GM08714 (cell line): ENCODE data around the gene PPP2R2C.

Source experiments
- H3K4me3 ChIP-seq: fragments of 200-500 bp; sonication (Bioruptor generic); 2 replicates; pipeline ENCODE4 v1.5.1; 2014; ENCODE audit warnings: mild to moderate bottlenecking, low read length, inconsistent platforms
- ZNF274 ChIP-seq: IDR thresholded peaks from 2 replicates; pipeline ENCODE4 v1.6.1; 2012; ENCODE audit warnings: mild to moderate bottlenecking, low read depth, low read length

Gene PPP2R2C

DNA sequence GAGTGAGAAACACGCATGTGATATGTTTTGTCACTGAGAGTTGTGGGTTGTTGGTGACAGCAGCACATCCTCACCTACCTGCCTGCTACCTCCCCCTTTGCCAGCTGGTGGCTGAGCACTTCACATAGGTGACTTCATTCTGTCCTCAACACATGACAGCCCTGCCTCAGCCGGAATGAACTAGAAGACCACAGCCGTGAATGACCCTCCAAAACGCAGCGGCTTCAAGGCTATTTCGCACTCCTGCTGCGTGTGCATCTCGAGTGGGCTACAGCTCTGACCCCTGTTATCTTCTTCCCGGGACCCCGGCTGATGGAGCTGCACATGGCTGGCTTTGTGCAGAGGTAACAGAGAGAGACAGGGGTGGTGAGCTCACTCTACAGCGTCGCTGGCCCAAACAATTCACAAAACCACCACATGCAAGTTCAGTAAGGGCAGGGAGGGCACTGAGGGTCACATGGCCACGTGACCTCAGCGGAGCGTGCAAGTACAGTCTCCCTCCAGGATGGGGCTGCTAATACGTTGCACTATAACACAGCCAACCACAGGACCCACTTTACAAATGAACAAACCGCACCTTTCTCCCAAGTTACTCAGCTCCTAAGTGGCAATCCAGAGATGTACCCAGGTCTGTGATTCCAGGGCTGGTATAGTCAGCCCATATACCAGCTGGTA lies 6.3 kb upstream of the PPP2R2C start:
- H3K4me3 ChIP-seq: no peak overlapping the region
- TF ChIP-seq ZNF274: no peak

DNA sequence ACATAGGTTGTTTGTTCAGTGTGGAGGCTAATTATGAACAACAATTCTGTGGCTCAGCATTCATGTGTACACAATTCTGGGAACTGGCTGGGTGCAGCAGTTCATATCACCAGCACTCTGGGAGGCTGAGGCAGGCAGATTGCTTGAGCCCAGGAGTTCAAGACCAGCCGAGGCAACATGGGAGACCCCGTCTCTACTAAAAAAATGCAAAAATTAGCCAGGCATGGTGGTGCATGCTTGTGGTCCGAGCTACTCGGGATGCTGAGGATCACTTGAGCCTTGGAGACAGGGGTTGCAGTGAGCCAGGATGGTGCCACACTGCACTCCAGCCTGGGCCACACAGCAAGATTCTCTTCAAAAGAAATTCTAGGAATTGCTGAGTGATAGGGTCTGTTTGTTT lies 4.5 kb upstream of the PPP2R2C start:
- H3K4me3 ChIP-seq: no peak overlapping the region
- TF ChIP-seq ZNF274: no peak

DNA sequence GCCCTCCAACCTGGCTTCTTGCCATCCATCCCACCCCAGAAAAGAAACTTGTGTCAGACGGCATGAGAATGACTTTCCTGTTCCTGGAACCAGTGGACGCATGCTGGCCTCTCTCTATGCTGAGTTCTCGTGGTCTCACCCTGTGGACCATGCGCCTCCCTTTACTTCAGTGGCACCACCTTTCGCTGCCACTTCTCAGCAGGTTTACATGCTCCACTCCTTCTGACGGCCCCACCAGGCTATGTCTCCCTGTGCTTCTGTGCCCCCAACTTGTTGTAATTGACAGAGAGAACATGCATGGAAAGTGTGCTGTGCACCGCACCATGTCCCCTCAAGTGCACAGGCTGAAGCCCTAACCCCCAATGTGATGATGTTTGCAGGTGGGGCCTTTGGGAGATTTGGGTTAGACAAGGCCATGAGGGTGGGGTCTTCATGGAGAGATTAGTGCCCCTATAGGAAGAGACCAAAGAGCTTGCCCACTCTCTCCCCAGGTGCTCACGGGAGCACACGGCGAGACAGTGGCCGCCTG lies 3.1 kb upstream of the PPP2R2C start:
- H3K4me3 ChIP-seq: no peak overlapping the region
- no peak for TF ChIP-seq ZNF274

DNA sequence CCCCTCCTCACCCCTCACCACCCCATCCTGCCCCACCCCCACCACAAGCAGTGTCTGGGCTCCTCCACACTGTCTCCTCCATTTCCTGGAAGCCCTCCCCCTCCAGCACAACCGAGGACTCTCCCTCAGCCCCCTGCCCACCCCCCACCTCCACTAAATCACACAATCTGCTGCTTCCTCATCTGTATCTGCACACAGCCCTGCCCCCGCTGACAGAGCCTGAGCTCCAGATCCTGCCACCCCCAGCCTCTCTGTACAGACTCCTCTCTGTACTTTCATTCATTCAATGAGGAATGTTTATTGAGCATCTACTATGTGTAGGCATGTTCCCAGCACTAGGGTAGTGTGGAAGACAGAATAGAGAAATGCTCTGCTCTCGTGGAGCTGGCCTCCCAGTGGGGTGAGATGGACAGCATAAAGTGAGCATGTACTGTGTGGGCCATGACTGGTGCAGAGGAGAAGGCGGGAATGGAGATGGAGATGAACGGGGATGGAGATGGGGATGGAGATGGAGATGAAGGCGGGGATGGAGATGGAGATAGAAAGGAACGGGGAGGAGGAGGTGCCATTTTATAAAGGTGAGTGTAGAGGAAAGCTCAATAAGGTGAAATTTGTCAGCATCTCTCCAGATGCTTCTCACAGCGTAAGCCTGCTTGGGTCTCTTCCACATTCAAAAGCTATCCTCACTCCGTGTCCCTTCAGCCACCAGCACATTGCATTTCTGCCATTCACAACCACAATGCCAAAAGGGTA lies 2.5 kb upstream of the PPP2R2C start:
- no peak for TF ChIP-seq ZNF274
- no peak overlapping the region for H3K4me3 ChIP-seq

DNA sequence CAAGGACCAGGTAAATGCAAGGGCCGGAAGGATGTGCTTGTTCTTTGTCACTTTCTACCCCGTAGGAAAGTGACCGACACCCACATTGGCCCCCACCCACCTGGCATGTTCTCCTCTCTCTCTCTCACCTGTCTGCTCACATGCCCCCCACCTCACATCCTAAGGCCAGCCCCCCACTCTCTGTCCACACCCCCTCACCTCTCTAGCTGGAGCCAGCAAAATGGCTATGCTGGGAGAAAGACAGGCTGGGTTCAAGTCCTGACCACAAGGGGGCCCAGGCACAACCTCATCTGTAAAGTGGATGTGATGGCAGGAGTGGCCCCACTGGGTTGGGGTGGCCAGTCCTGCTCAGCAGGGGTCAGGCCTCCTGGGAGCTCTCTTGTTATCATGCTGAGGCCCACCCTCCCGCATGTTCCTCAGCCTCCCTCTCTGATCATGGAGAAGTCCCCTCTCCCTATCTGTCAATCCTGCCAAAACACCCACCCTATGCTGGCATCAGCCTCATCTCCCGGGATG lies 1.7 kb upstream of the PPP2R2C start:
- no peak overlapping the region for H3K4me3 ChIP-seq
- no peak for TF ChIP-seq ZNF274

DNA sequence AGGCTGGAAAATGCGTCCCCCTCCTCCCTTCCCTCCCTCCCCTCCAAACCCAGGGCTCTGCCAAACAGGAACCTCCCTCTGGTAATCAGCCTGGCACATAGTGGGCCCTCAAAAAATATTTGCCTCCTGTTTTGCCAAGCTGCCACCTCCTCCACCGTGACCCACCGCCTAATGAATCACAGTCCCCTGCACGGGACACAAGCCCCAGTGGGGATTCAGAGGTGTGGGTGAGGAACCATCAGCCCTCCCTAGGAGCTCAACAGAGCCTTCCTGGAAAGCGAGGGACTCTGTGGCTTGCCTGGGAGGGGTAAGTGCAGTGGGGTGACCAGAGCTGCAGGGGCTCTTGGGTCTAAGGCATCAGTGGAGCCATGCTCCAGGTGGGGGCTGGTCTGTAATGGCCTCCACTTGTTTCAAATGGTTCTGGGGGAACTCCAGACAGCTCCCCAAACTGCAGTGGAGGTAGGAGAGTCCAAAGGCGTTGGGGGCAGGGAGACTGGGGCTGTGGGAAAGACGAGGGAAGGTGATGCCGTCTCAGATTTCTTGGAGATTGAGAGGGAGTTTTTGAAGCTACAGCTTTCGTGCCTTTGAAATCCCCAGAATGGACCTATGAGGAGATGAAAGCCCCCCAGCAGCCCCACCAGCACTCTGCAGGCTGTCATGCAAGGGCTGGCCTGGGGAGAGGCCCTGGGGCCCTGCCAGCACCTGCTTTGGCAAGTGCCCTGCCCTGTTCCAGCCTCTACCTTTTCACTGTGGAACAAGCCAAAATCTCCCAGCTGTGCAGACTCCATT lies 1.0 kb upstream of the PPP2R2C start:
- no peak for TF ChIP-seq ZNF274
- H3K4me3 ChIP-seq: no peak overlapping the region

DNA sequence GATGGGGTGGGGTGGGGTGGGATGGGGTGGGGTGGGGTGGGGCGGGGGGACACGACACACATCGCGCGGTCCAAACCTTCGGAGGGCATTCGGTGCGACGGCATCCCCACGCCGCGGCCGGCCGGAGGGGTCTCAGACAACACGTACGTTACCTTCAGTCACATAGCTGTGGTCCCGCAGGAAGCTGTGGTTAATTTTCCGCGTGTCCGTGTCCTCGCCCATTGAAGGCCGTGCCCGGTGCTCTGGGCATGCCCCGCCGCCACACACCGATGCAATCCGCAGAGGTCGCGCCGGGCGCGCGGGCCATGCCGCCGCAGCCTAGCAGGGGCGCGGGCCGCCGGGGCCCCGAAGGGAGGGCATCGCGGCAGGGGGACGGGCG lies 417 bp downstream of the PPP2R2C start:
- TF ChIP-seq ZNF274: no peak
- H3K4me3 ChIP-seq: no peak overlapping the region

DNA sequence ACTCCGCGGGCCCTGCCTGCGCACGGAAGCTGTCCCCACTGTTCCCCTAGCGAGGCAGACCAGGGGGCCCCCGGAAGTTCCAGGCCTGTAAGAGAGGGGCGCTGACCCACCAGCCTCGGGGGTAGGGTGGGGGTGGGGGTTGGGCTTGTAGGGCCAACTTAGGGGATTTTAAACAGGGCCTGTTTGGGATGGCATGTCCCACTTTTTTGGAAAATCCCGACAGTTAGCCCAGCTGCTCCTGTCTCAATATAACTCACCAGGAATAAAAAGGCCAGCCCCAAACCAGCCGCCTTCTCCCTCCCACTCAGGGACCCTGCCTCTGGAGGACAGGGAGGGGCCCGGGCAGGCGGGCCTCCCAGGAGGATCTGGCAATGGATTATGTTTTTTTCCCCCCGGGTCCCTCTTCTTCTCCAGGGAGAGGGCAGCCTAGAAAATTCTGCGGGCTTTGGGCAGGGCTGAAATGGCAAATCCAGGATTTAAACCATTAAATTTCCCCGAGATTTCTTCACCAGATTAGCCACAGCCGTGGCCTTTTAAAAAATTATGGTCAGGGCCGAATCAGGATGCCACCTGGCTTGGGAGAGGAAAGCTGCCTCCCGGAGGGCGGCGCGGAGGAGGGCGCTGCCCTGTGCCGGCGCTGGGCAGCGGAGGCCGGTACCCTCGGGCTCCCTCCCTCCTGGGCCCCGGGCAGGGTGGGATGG lies 957 bp downstream of the PPP2R2C start:
- no peak for TF ChIP-seq ZNF274
- no peak overlapping the region for H3K4me3 ChIP-seq

DNA sequence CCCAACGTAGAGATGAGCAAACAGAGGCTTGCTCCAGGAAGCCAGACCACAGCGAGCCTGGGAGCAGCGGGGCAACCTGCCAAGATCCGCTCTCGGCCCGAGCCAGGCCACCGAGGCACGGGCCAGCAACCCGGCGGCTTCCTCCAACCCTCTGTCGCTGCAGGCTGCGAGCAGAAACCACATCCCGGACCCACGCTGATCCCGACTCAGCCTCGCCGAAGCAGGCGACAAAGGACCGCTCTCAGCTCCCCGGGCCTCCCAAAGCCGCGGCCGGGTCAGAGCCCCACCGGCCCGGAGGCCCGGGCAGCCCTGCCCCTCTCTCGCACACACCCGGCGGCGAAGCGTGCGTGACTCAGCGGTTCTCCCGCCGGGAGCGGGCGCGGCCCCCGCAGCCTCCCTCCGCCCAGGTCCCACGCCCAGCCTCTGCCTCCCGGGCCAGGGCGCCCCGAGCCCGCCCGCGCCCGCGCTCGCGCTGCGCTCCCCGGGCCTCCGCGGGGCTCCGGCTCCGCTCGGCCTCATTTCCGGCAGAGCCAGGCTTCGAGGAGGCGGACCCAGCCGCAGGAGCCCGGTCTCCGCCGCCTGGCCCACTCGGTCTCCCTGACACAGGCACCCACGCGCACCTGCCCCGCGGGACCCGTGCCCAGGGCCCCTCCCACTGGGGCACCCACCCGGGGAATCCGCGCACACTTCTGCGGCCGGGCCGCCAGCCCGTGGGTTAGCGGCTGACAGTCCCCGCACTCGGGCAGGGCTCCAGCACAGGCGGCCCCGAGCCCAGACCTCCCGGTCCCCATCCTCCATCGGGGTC lies 1.7 kb downstream of the PPP2R2C start:
- no peak overlapping the region for H3K4me3 ChIP-seq
- TF ChIP-seq ZNF274: no peak

DNA sequence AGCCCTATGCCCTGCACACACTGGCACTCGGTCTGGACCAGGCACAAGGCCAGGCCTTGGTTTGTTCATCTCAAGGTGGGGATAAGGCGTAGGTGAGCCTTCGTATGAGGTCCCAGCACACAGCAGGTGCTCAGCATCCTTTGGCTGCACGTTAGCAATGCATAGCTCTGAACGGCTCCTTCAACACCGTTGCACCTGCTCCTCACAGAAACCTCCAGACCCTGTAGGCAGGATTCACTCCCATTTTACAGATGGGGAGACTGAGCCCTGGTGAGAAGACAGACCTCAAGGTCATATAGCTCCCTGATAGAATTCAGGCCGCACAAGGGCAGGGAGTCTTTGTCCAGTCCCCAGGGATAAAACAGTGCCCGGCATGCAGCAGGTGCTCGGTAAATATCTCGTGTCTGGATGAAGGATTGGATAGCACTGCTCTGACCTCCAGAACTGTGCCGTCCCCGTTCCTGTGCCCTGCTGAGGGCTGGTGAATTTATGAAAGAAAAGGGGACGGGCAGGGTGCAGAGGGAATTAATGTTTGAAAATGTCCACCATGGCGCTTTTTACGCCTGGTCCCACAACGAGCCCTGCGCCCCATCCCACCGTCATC lies 2.4 kb downstream of the PPP2R2C start:
- H3K4me3 ChIP-seq: no peak overlapping the region
- TF ChIP-seq ZNF274: no peak

DNA sequence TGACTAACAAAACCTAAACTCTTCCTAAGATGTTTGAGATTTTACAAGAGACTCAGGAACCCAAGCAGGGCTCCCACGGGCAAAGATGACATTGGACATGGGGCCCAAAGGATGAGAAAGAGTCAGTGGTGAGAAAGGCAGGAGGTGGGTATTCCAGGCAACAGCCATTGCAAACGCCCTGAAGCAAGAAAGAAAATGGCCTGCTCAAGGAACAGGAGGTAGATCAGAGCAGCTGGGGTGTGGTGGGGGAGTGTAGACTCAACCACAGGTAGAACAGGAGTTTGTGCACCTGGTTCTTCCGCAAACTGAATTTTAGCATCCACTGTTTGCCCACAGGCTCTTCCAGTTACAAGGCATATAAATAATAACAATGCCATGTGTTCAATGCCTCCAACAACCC lies 3.3 kb downstream of the PPP2R2C start:
- no peak for TF ChIP-seq ZNF274
- H3K4me3 ChIP-seq: no peak overlapping the region

DNA sequence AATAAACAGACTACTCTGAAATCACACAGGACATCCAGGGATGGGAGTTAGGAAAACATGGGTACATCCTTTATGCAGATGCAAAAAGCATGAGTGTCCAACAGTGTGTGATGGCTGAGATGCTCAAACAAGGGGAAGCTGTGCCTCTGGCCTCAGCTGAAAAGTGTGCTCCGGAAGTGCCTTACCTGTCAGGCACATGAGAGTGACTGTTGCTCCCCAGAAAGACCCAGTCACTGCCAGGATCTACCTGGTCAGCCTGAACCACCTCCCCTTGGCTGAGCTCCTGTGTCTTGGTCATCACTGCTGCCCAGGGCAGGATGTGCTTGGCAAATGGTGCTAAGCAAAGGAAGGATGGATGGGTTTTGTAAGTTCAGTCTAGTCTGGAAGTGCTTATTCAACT lies 4.0 kb downstream of the PPP2R2C start:
- H3K4me3 ChIP-seq: no peak overlapping the region
- no peak for TF ChIP-seq ZNF274

DNA sequence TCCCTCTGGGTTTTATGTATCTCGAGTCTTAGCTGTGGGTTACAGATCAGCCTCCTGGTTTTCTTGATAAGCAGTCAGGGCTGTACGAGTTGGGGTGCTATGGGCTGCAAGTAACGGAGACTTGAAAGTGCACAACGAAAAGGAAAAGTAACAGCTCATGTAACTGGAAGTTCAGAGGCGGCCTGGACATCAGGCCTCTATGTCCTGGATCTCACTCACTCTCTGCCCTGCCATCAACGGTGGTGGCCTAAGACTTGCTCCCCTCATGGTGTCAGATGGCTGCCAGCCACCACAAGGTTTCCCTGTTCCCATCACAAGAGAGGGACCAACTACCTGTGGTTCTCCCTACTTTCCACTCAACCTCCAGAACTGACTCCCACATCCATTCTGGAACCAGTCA lies 4.8 kb downstream of the PPP2R2C start:
- TF ChIP-seq ZNF274: no peak
- H3K4me3 ChIP-seq: no peak overlapping the region
